T-helper 2 cell (primary cell): ENCODE data around the gene CACNA1C.

ENCODE experiments used
- DNase-seq, 5 experiments: peaks; one replicate each; pipeline versions ENCODE4 v3.0.0 to v3.0.0-alpha.2; 2012 to 2022

Gene CACNA1C

GRCh38 chr12:2035431-2036055 lies 17.2 kb upstream of the CACNA1C start:
- no peak for DNase-seq

GRCh38 chr12:2039034-2039433 lies 13.8 kb upstream of the CACNA1C start:
- DNase-seq, result no peak

GRCh38 chr12:2043054-2043453 lies 9.7 kb upstream of the CACNA1C start:
- no peak for DNase-seq

GRCh38 chr12:2044165-2044564 lies 8.6 kb upstream of the CACNA1C start:
- no peak for DNase-seq

GRCh38 chr12:2046957-2047356 lies 5.8 kb upstream of the CACNA1C start:
- DNase-seq, result no peak

- DNase-seq, result no peak
These were observed 5.0 kb upstream of the CACNA1C start for GRCh38 chr12:2047752-2048151.

GRCh38 chr12:2049604-2050540 lies 2.9 kb upstream of the CACNA1C start:
- no peak for DNase-seq

GRCh38 chr12:2051700-2052621 lies 826 bp upstream of the CACNA1C start:
- no peak for DNase-seq

- DNase-seq, result no peak
These were observed 904 bp downstream of the CACNA1C start for GRCh38 chr12:2053691-2054090.

GRCh38 chr12:2054091-2055018 lies 1.6 kb downstream of the CACNA1C start:
- no peak for DNase-seq

GRCh38 chr12:2057041-2057794 lies 4.4 kb downstream of the CACNA1C start:
- peak in 1 of 5 experiments; percentile 35 for DNase-seq

- DNase-seq, result no peak
These were observed 5.1 kb downstream of the CACNA1C start for GRCh38 chr12:2057795-2058408.

- no peak for DNase-seq
These were observed 6.0 kb downstream of the CACNA1C start for GRCh38 chr12:2058837-2059236.

- no peak for DNase-seq
These were observed 8.6 kb downstream of the CACNA1C start for GRCh38 chr12:2061402-2061801.

GRCh38 chr12:2064071-2064507 lies 11.3 kb downstream of the CACNA1C start:
- peak in 2 of 5 experiments; percentile 23 to 75 for DNase-seq

- no peak for DNase-seq
These were observed 15.9 kb downstream of the CACNA1C start for GRCh38 chr12:2068653-2069052.

- no peak for DNase-seq
These were observed 17.8 kb downstream of the CACNA1C start for GRCh38 chr12:2070440-2071045.

- no peak for DNase-seq
These were observed 22.0 kb downstream of the CACNA1C start for GRCh38 chr12:2074792-2075191.

- no peak for DNase-seq
These were observed 22.9 kb downstream of the CACNA1C start for GRCh38 chr12:2075508-2076195.
